HG02588 (cell line): Measurements from ENCODE around the gene HS1BP3.

Experiments used
- ATAC-seq: cut with Tn5 transposase; IDR thresholded peaks from one replicate; pipeline ENCODE4 v1.9.1; 2021; ENCODE audit warnings: mild to moderate bottlenecking, moderate library complexity; ENCODE audit not compliant: unreplicated experiment

The HS1BP3 gene

DNA sequence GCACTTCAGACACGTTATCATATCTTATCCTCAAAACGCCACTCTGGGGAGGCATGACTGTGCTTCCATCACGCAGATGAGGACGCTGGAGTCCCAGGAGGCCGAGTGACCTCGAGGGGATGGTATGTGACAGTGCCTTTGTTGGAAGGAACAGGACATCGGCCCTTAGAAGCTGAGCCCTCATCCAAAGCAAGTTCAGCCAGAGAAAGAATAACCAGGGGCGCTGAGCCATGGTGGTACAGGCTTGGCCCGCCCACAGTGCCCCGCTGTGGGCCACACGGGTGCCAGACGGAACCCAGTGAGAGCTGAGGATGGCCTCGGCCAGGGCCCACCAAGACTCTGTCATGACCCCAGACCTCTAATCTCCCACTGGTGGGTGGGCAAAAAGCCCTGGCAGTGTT is 31.3 kb downstream of the HS1BP3 start:
- ATAC-seq, result no peak

- ATAC-seq, result no peak
Measured at GRCh38 chr2:20618886-20619521, 31.9 kb downstream of the HS1BP3 start.

DNA sequence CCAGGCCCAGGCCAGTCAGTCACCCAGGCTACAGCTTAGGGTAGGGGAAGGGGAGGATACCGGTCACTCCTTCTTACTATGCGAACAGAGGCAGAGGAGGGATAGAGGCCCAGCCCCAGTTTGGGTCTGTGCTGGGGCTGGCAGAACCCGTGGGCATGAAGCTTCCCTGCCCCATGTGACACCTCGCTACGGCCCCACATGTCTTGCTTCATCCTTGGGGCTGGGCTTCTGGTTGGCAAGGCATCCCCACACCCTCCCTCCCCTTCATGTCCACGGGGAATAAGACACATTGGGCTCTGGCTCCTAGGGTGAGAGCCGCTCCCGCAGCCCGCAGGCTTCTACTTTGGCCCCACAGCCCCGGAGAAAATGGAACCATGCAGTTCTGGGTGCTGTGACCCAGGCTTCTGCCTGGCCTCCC is 32.4 kb downstream of the HS1BP3 start:
- no peak for ATAC-seq

DNA sequence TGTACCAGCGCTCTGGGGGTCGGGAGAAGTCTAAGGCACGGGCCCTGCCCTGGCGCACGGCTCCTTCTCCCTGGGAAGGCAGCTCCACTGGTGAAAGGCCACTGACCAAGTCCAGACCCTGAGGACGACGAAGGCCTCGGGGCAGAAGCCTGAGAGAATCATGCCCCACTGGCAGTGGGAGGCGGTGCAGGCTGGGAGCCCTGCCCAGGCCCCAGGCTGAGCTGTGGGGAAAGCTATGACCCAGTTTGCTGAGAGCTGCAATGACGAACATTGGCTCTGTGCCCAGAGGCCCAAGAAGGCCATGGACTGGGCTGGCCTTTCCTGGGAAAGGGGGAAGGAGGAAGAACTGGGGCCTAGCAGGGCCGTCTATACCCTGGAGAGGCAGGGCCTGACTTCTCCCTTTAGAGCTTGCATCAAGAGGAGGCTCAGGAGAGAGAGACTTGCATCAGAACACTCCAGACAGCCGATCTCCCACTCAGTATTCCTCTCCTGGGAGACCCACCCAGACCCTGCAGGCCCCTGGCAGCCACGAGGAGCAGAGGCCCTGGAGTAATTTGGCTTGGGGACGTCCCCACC is 32.9 kb downstream of the HS1BP3 start:
- no peak for ATAC-seq

DNA sequence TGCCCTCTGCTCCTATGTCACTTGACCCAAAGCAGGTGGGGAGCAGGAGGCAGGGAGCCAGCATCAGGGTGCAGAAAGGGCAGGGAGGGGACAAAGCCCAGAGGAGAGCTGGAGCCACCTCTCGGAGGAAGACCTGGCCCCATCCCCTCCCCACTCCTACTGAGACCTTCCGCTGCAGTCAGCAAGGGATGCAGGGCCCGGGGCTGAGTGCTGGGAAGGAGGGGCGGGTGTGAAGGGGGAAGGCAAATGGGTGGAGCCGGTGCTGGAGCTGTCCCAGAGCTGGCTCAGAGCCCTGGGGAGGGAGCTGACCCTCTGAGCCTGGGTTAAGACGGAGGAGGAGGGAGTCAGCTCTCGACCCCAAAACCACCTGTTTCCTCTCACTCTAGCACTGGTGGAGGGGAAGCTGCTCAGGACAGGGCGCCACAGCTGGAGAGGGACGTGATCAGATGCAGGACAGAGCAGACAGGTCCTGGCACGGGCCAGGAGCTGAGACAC is 33.8 kb downstream of the HS1BP3 start:
- no peak for ATAC-seq

DNA sequence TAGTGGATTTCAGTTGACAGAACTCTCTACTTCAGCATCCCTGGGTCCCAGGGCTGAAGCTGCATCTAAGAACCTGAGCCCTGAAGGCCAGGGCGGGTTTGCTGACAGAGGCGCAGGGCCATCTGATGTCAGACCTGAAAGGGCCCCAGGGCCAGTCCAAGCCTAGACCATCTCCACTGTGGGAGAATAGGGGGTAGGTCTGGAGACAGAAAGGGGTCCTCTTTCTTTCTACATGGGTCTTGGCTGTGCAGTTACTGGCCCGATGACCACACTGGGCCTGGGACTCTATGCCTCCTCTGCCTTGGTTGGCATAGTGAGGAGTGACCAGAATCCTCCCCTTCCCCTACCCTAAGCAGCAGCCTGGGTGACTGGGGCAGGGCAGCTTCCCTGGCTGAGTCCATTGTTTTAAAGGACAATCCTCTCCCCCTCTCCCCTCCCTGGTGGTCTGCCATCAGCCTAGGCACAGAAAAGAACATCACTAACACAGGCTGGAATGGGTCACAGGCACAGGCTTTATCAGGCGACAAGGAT is 34.5 kb downstream of the HS1BP3 start:
- ATAC-seq, result no peak

DNA sequence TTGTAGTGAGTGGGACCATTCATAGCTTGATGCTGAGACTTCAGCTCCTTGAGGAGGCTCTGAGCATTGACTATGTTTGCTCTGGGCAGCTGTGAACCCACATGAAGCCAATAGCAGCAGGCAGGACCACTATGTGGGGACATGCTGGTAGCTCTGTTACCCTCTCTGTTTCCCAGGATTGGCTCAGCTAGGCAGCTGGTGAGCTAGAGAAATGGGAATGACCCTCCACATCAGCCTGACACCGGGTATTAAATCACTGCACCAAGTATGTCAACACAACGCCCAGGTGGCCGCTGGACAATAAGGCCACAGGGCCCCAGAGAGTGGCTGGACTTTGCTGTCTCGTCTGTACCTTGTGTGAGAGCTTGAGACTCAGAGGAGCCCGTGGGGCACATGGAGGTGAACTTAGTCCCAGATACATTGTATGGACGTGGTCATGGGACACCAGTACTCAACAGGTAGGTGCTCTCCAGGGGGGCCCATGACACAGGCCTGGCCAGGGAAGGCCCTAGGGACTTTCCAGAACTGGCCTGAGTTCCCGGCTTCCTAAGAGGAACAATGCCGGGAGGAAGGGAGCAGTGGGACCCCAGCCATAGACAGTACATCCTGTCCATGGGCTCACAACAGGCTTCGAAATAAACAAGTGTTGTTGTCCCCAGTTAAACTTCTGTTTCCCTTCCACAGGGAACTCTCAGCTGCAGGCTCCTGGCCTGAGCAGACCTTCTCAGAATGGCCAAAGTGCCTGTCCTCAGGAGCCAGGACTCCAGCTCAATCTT is 35.2 kb downstream of the HS1BP3 start:
- no peak for ATAC-seq

GRCh38 chr2:20615068-20615465 is 35.8 kb downstream of the HS1BP3 start:
- no peak for ATAC-seq

- no peak for ATAC-seq
Measured at GRCh38 chr2:20614201-20615067, 36.5 kb downstream of the HS1BP3 start.

GRCh38 chr2:20612925-20613916 is 37.7 kb downstream of the HS1BP3 start:
- no peak for ATAC-seq

GRCh38 chr2:20611844-20612356 is 39.0 kb downstream of the HS1BP3 start:
- no peak for ATAC-seq

- no peak for ATAC-seq
Measured at GRCh38 chr2:20611077-20611843, 39.6 kb downstream of the HS1BP3 start.

DNA sequence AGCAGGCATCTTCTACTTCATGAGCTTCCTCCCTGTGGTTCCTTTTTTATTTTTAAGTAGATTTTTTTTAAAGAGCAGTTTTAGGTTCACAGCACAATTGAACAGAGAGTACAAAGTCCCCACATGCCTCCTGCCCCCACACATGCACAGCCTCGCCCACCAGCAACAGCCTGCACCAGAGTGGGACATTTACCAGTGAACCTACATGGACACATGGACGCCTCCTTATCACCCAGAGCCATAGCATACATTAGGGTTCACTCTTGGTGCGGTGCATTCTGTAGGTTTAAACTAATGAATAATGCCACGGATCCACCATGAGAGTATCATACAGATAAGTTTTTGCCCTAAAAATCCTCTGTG is 40.9 kb downstream of the HS1BP3 start:
- ATAC-seq, result no peak

- no peak for ATAC-seq
Measured at GRCh38 chr2:20609349-20609994, 41.4 kb downstream of the HS1BP3 start.

GRCh38 chr2:20608666-20609348 is 42.1 kb downstream of the HS1BP3 start:
- ATAC-seq, result no peak

- no peak for ATAC-seq
Measured at GRCh38 chr2:20607446-20607845, 43.5 kb downstream of the HS1BP3 start.

GRCh38 chr2:20606198-20606597 is 44.7 kb downstream of the HS1BP3 start:
- ATAC-seq, result no peak

- ATAC-seq, result no peak
Measured at GRCh38 chr2:20604951-20605381, 45.9 kb downstream of the HS1BP3 start.
